HG02884 (cell line): ENCODE measurements around the gene DPP3.
"Not testable (repeated sequence)": the region's sequence is repeated elsewhere in the genome, so short reads cannot be mapped to it uniquely, and the experiment has no call there.

Experiments
- ATAC-seq: cut with Tn5 transposase; IDR thresholded peaks from one replicate; pipeline ENCODE4 v1.9.1; 2021; ENCODE audit warnings: mild to moderate bottlenecking, moderate library complexity; ENCODE audit not compliant: unreplicated experiment

The DPP3 gene, protein sequence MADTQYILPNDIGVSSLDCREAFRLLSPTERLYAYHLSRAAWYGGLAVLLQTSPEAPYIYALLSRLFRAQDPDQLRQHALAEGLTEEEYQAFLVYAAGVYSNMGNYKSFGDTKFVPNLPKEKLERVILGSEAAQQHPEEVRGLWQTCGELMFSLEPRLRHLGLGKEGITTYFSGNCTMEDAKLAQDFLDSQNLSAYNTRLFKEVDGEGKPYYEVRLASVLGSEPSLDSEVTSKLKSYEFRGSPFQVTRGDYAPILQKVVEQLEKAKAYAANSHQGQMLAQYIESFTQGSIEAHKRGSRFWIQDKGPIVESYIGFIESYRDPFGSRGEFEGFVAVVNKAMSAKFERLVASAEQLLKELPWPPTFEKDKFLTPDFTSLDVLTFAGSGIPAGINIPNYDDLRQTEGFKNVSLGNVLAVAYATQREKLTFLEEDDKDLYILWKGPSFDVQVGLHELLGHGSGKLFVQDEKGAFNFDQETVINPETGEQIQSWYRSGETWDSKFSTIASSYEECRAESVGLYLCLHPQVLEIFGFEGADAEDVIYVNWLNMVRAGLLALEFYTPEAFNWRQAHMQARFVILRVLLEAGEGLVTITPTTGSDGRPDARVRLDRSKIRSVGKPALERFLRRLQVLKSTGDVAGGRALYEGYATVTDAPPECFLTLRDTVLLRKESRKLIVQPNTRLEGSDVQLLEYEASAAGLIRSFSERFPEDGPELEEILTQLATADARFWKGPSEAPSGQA

GRCh38 chr11:66480117-66480938 lies at the start of gene DPP3:
Gene DPP3, plus strand, starts transcription at chr11:66480434. Its CDS starts 1,767 bp downstream, at chr11:66482201.
- peak; percentile 88 for ATAC-seq

DNA sequence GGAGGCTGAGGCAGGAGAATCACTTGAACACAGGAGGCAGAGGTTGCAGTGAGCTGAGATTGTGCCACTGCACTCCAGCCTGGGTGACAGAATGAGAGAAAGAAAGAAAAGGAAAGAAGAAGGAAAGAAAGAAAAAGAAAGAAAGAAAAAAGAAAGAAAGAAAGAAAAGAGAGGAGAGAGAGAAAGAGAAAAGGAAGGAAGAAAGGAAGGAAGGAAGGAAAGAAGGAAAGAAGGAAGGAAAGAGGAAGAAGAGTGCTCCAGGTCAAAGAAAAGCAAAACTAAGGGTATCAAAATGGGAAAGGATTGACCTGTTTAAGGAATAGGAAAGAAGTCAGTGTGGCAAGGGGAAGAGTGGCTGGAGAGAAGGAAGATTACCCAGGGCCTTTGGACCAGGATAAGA lies 48.9 kb upstream of the DPP3 start:
- not testable (repeated sequence) for ATAC-seq

GRCh38 chr11:66431871-66432329 lies 48.3 kb upstream of the DPP3 start:
- ATAC-seq: not testable (repeated sequence)

GRCh38 chr11:66432597-66432996 lies 47.6 kb upstream of the DPP3 start:
- ATAC-seq: no peak

DNA sequence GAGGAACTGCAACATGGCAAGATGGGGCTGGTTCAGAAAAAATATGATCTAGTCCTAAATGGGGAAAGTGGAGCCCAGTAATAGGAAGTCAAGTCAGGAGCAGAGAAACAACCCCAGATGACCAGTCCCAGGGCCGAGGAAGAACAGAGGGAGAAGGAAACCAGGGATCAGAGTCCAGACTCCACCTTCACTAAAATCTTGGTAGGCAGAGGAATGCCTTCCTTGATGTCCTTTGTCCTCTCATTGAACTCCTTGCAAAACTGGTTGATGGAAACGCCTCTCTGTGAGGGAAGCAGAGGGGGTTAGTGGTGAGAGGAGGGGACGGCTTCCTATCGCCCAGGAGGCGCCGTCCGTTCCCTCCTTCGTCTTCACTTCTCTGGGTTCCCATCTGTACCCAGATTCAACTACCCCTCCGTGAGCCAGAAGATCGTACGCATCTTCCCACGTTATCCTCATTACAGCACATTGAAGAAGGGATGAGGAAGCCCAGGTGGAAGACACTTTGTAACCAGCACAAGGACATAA lies 42.2 kb upstream of the DPP3 start:
- ATAC-seq: no peak

DNA sequence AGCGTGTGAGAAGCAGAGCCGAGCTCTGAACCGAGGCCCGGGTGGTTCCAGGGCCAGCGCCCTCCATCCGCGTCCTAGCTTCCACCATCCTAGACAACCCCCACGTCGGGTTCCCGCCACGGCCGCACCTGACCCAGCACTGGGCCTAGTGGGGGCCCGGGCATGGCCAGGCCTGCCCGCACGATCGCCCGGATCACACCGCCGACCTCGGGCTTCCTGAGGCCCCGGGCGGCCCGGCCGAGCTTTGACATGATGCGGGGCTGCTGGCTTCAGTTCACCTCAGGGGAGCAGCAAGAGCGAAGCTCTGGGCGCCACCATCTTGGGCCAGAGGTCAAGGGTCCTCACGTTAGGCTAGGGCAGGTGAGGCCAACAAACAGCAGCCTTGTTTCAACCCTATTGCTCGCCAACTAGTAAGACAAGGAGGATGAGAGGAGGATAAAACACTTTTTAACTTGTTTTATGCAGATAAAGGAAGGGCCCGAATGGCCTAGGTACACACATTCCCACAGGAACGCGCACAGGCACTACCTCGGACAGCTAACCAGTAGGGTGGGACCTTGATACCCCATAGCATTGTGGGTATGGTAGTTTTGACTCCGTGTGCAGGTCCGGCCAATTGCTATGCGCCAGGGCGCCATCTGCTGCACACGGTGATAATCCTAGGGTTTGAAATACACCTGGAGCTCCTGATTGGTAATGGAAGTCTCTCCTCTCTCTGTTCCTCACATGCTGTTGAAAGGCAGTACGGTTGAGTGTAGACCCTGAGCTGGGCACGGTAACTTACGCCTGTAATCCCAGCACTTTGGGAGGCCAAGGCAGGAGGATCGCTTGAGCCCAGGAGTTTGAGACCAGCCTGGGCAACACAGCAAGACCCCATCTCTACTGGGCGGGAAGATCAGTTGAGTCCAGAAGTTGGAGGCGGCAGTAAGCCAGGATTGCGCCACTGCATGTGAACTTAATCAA lies 41.4 kb upstream of the DPP3 start, which contains the start of gene MRPL11:
Gene MRPL11, minus strand, starts transcription at position 345 of the 963 bp plus-strand sequence. Its CDS starts 94 bp downstream, at position 251.
- peak; percentile 87 for ATAC-seq

- ATAC-seq: not testable (repeated sequence)
Observed at GRCh38 chr11:66440101-66440939, 39.9 kb upstream of the DPP3 start.

DNA sequence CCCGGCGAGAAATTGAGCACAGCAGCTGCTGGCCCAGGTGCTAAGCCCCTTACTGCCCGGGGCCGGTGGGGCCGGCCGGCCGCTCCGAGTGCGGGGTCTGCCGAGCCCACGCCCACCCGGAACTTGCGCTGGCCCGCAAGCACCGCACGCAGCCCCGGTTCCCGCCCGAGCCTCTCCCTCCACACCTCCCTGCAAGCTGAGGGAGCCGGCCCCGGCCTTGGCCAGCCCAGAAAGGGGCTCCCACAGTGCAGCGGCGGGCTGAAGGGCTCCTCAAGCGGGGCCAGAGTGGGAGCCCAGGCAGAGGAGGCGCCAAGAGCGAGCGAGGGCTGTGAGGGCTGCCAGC lies 39.3 kb upstream of the DPP3 start:
- ATAC-seq: not testable (repeated sequence)

DNA sequence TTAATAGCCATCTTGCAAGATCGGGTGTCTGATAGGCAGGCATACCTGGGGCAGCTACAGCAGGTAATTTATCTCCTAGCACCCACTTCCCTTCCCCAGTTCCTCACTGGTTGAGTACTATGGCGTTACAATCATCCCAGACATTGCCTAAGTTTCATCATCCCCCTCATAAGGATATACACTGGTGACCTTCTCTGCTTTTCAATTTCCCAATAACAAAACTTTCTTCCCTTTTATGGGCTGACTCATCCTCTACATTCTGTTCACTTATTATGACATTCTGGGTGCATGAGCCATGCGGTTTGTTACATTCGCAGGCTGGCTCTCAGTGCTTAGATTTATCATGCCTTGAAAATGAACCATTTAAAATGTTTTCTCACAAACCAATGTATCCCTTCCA lies 36.6 kb upstream of the DPP3 start:
- no peak for ATAC-seq

- ATAC-seq: no peak
Observed at GRCh38 chr11:66447012-66447411, 33.2 kb upstream of the DPP3 start.

- ATAC-seq: no peak
Observed at GRCh38 chr11:66448523-66448922, 31.7 kb upstream of the DPP3 start.

DNA sequence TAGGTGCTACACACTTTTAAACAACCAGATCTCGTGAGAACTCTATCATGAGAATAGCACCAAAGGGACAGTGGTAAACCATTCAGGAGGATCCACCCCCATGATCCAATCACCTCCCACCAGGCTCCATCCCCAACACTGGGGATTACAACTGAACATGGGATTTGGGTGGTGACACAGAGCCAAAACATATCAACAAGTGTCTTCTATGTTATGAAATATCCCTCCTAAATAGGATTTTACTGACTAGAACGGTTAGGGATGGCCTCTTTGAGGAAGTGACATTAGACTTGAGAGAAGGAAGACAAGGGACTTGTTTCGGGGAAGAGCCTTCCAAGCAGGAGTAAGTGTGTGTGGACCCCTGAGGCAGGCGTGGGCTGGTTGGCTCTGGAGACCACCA lies 29.7 kb upstream of the DPP3 start:
- ATAC-seq: no peak

GRCh38 chr11:66451663-66452062 lies 28.6 kb upstream of the DPP3 start:
- no peak for ATAC-seq

GRCh38 chr11:66454247-66454646 lies 26.0 kb upstream of the DPP3 start:
- no peak for ATAC-seq

- ATAC-seq: no peak
Observed at GRCh38 chr11:66454828-66455227, 25.4 kb upstream of the DPP3 start.

GRCh38 chr11:66457826-66458225 lies 22.4 kb upstream of the DPP3 start:
- ATAC-seq: no peak

DNA sequence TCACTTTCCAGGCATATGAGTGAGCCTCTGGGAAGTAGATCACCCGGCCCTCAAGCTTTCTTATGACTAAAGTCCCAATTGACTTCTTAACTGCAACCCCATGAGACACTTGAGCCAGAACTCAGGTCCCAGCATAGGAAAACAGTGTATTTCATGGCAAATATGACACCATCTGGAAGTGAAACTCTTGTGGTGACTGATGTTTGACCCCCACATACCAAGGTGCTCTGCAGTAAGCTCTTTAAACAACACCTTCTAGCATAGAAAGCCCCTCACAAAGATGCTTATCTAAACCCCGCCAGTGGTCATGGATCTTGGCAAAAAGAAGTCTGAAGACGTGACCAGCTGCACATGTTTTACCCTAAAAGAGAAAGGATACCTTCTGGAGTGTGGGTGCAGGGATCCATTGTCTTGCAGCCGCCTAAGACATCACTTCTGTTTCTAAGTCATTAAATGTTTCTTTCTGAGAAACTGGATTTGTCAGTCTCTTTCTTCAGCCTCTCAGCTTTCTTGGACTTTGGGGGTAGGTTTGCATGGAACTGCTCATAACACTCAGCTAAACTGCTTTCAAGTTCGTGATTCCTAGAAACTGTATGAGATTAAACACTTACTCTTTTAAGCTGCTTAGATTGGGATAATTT lies 21.0 kb upstream of the DPP3 start:
- ATAC-seq: no peak

GRCh38 chr11:66462010-66462409 lies 18.2 kb upstream of the DPP3 start:
- ATAC-seq: no peak
